Tibial nerve (tissue), 4 donors: ENCODE results near the gene TBX15.

Experiments used
- CTCF ChIP-seq, 5 experiments: fragments of 200-600 bp in 3 of 5; fragments of 450-650 bp in 2 of 5; sonication (generic) in 3 of 5; IDR thresholded peaks; one replicate each; pipeline ENCODE4 v1.5.1; 2016 to 2019; ENCODE audit warnings: antibody characterized with exemption in 5 of 5, mild to moderate bottlenecking in 3 of 5, moderate library complexity in 2 of 5
- EP300 ChIP-seq, 2 donors: sonication (generic); formaldehyde crosslinking; IDR thresholded peaks; one replicate each; pipeline ENCODE4 v1.6.1; 2017; ENCODE audit warnings: antibody characterized with exemption in 2 of 2, mild to moderate bottlenecking in 1 of 2
- POLR2A ChIP-seq, 2 donors: fragments of 450-650 bp; IDR thresholded peaks; one replicate each; pipeline ENCODE4 v1.6.1; 2017; ENCODE audit warnings: antibody characterized with exemption in 2 of 2, mild to moderate bottlenecking in 2 of 2, moderate library complexity in 2 of 2

- TF ChIP-seq CTCF (IDR thresholded peaks at IDR 0.05): no peak
- TF ChIP-seq POLR2A (IDR thresholded peaks at IDR 0.05): no peak
- no peak for TF ChIP-seq EP300 (IDR thresholded peaks at IDR 0.05)
Measured at GRCh38 chr1:118846443-118846842, 141.7 kb downstream of the TBX15 start.
